Ramos (cell line): ENCODE results near the gene SCAPER.

ENCODE experiments used
- in situ Hi-C: fragments of 300-500 bp; cut with MboI; formaldehyde crosslinking; loops from one replicate; pipeline ENCODE4 v1.14.3; 2022; ENCODE audit warnings: low sequenced_read_pairs; ENCODE audit not compliant: unreplicated experiment

Gene SCAPER

DNA sequence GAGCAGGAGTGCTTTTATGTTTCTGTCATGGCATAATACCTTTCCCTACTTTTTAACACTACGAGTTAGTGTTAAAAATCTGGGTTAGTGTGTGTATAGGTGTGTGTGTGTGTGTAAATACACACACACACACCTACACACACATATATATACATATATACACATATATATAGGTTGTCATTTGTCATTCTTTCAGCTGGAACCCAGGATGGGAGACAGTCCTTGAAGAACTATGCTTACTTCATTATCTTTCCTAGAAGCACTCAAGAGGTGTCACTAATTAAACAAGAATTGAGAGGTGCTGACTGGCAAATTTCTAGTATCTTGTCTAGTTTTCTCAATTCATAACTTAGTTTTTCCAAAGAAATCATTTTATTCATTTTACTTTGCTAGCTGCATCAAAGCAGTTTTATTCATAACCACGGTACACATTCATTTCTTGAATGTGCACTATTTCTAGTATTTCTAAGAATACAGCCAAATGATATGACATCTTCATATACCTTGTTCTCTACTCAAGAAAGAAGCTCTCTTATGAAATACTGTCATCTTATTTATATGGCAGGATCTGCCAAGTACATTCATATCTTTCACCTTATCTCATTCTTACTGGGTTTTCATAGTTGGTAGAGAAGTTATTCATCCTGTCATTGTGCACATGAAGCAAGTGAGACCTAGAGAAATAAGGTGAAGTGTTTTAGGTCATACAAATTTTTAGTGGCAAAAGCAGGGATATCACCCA is 522.0 kb downstream of the SCAPER start:
- in situ Hi-C loops = no loop called here

DNA sequence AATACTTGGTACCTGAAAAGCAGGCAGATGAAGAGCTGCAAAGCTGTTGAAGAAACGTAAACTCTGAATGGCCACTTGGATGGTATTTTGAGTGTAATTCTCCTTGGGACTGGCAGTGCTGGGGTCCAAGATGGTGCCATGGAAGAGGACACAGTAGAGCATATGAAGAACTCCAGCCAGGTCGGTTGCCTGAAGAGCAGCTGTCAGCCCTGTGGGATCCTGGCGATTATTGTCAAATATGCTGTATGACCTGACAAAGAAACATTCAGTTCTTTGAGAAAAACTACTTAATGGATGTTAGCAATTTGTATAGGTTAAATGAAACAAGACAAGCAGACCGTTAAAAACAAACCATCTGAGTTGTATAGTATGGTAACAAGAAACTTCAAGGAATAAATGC is 523.8 kb downstream of the SCAPER start:
- in situ Hi-C loops = no loop called here

DNA sequence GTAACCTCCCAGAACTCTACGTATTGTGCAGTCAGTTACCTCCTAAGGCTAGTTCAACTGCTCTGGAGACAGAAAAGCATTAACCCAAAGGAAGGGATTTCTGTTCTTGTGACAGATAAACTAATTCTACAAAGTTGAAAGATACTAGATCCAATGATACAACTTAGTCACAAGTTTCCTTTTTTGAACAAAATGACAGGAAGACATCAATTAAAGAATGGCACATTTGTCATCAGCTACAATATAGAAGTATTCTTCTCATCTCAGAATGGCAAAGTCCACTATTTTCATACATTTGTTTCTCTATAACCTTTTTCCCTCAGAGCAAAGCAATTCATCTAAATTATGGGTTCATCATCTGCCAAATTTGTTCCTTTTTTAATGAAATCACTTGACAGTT is 524.9 kb downstream of the SCAPER start:
- in situ Hi-C loops = no loop called here

DNA sequence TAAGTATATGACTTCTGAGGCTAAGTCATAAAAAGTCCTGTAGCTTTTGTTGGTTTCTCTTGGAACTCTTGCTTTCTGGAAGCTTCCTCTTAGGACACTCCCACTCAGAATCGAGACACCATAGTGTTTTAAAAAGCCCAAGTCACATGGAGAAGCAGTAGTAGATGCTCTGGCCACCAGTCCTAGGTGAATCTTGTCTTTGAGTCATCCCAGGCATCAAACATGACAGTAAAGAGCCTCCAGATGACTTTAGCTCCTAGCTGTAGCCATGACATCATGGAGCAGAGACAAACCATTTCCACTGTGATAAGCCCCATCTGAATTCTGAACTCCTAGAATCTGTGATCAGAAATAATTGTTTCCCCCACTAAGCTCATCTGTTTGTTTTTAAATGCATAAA is 526.4 kb downstream of the SCAPER start:
- in situ Hi-C loops = no loop called here

DNA sequence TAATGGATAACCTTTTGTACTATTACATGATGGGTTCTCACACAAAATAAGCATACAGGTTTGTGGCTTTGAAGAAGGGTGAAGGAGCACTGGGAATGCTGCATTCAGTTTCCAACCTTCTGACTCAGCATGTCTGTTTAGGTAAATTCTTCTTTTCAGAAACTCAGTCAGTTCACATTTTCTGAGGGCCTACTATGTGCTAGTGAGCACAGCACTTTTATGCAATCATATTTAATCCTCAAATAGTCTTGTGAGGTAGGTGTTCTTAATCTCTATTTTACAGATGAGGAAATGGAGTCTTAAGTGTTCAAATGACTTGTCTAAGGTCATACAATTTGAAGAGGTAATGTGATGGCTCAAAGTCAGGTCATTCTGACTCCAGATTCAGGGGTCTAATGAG is 527.4 kb downstream of the SCAPER start:
- in situ Hi-C loops = no loop called here

DNA sequence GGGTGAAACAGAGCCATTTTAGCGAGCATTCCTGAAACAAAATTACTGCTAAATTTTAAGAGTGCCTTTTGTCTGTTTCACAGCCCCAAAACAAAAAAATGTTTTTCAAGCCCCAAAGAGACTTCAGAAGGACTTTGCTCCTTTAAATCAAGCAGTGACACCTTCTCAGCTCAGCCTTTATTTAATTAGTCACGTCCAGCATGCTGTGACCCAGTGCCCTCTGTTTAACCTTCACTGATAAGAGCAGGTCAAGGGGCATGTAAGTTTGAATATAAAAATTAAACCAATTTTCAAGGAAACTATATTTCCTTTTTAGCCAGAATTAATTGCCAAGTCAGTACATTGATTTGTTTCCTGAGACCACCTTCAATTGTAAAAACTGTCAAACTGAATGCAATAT is 527.9 kb downstream of the SCAPER start:
- in situ Hi-C loops = no loop called here

DNA sequence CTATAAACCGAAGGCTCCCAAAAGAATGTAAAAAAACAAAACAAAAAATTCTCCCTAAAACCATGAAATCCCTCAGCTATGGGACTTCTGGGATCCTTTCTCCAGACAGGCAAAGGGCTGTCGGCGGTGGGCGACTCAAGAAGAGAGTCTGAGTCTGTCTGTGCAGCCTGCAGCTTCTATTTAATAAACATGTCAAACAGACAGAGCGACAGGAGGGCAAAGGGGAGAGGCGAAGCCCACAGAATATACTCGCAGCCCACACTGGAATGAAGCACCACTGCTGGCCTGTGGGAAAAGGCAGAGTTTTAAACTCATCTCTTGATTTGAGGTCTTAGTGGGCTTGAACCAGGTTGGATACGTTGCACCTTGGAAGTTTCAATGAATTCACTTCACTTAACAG is 528.3 kb downstream of the SCAPER start:
- in situ Hi-C loops = no loop called here

DNA sequence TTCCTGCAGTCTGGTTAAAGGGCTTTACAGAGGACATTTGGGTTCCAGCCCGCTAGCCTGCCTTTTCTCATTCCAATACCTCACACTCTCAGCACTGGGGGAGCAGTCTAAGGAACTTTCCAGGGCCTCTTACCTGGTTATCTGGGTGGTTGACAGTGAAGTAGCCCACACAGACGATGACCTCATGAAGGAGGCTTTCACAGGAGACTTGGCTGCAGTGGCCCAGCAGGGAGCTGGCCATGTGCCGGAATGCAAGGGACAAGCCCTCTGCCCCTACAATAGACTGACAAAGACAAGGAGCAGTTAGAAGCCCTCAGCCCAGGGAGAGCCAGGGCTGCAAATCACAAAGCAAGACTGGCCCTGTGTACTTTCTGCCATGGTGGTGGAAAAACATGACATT is 529.1 kb downstream of the SCAPER start:
- in situ Hi-C loops = no loop called here

DNA sequence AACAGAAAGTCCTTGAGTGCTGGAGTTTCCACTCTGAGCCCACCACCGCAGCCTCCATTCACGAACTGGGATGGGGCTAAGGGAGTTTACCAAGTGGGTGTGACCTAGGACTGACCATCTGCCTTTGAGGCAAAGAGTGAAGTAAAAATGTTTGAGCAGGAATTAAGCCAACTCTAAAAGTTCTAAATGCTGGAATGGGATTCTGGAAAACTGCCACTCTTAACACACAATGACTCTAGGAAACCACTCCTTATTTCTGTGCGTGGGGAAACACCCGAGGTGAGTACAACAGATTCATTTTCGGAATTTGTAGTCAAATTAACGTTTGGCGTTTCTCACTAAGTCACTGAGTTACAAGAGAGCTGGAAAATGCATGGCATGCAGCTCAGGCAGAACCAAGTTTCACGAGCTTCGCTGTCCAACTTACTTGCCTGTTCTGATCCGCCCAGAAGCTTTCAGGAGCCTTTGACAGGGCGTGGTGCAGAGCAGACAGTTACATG is 537.0 kb downstream of the SCAPER start:
- in situ Hi-C loops = no loop called here

DNA sequence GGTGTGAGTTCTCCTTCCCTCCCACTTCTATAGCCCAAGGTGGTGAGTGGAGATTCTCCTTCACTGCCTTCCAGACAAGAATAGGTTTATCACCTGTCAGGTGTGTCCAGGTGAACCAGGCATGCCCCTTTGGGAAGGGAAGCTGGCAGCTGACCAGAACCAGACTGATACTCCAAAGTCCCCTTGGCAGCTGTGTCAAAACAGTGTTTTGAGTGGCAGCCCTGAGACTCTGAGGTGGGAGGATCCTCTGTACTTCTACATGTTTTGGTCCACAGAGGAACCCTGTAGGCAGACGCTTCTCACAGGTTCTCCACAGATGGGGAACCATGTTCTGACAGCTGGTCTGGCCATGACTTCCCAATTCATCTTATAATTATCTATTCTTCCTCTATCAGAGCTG is 538.4 kb downstream of the SCAPER start:
- in situ Hi-C loops = no loop called here

DNA sequence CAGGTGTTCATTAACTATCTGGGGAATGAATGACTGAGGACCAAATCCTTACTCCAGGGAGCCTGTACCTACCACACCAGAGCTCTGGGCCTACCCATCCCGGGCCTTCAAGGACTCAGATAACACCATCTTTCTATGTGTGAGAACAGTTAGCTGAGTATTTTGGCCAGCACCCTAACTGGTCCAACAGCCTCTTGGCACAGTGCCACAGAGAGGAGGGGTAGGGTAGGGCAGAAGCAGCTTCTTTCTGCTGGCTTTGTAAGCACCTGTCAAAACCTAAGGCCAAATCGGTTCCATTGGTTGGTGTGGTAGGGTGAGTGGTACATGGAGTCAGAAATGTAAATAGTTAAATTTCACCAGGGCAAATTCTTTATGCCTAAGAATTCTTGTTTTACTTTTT is 541.9 kb downstream of the SCAPER start:
- in situ Hi-C loops = no loop called here

DNA sequence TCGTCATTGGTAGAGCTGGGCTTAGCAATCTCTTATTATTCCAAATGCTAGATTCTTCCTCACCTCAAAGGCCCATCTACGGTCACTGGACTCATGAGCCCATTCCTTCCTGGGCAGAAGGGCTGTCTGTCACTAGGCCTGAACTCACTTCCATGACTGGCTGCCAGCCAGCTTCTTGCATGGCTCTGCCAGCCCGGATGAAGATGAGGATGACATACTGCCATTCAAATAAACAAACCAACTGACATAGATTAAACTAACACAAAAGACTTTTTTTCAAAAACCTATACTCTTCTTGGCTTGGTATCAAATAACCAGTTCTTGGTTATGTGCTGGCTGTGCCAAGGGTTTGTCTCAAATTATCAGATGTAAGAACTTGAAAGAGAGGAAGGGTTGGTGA is 544.7 kb downstream of the SCAPER start:
- in situ Hi-C loops = no loop called here

DNA sequence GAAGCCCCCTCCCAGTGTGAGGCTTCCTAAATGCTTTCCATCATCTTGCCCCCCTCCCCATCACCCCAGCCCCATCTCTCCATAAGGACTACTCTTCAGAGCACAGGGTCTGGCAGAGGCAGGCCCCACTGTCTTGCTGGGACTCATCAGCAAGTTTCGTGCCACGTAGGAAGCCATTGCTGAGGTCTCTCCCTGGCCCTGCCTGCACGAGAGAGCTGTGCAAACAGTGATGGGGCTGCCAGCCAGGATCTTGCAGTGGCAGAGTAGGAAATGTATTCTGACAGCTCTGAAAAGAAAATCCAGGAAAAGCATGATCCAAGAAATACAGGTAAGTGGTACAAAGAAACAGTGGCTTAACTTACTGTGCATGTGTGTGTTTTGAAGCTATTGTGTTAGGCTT is 546.0 kb downstream of the SCAPER start:
- in situ Hi-C loops = no loop called here

DNA sequence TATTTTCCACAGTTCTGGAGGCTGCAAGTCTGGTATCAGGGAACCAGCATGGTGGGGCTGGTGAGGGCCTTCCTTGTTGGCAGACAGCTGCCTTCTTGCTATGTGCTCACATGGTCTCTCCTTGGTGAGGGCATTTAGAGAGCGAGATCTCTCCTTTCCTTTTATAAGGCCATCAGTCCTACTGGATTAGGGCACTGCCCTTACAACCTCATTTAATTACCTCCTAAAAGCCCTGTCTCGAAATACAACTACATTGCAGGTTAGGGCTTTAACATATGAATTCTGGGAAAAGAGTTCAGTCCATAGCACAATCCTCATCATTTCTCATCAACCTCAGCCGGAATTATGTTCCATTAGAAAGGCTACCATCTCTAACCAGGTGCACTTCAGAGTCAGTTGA is 546.7 kb downstream of the SCAPER start:
- in situ Hi-C loops = no loop called here

DNA sequence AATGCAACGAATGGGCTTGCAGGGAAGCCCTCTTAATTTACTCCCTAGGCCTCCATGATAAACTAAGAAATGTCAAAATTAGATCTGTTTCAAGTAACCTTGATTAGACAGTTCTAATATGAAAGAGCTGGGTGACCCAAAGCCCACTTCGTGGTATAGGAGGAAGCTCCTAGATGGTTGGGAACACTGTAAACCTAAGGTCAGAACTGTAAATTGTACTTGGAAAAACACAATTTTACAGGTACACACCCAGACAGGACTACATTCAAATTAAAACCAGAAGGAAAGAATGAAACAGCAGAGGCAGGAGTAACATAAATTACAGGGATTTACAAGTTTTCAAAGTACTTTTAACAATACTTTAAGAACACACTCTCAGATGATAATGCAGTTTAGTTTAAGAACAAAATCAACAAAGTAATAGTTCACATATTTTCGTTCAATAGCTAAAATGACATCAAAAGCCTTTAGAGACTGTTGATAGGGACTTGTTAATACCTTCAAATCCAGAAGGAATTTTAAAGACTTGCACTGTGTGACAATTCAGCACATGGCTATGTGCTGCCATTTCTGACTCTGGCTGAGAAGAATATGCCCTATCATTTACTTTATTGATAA is 550.2 kb downstream of the SCAPER start:
- in situ Hi-C loops = no loop called here

DNA sequence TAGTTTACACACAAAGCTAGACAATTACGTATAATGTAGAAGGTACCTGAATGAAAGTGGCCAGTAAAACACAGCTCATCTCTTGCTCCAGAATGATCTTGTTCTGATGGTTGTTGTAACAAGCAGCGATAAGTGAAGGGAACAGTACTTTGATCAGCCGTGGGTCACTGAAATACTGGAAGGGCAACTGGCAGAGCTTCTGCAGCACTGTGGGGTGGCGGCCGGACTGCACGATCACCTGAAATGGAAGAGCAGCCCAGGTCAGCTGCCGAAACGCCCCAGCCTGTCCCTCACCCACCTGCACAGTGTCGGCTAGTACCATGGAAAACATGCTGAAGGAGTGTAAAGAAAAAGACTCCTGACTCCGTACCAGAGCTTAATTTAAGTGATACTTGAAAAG is 551.2 kb downstream of the SCAPER start:
- in situ Hi-C loops = no loop called here

DNA sequence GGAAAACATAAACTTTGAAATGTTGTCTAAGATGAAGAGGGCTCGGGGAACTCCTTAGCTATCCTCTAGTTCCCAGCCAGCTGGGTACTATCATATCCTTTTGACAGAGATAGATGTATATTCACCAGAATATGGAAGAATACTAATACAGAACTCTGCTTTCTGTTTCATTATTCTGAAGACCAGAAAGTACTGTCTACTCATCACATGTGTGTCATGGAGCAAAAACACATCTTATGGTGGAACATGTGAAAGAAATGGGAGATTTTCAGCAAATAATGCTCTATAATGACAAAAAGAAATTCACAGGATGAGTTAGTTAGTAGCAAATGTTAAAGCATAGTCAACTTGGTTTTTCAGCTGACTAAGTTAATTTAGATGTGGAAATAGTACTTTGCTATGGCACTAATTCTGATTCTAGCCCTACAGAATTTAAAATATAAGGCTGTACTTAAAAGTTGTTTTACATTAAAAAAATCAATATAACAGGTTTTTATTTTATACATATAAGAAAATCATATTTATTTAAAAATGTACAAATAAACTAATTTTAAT is 552.0 kb downstream of the SCAPER start:
- in situ Hi-C loops = no loop called here

DNA sequence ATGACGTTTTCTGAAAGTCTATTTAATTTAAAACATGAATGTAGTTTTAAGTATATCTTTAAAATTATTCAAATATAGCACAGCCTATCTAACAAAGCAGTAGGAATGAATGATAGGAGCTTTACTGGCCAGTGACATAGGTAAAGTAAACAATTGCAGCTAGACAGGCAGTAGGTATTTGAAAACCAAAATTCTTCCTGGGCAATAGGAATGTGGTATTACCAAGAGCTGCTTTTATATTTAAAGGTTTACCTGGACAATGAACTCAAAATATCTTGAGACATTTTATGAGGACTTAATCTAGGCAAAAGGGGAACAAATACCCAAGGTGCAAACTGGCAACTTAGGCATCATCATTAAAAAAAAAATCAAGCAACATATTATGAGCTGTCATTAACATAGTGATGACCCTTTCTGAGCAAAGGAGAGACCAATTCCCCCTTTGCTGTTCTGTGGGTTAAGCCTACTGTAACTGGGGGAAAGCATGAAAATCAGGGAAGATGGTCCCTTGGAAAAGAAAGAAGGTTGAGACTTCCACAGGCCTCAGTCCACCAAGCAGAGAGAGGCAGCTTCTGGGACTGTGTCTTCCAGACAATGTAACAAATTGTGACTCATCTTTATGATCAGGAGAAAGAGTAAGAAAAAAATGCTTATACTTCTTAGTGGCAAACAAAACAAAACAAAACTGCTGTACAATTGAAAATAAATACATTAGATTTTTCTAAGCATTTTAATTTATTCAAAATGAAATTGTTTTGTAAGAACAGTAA is 555.7 kb downstream of the SCAPER start:
- in situ Hi-C loops = no loop called here

DNA sequence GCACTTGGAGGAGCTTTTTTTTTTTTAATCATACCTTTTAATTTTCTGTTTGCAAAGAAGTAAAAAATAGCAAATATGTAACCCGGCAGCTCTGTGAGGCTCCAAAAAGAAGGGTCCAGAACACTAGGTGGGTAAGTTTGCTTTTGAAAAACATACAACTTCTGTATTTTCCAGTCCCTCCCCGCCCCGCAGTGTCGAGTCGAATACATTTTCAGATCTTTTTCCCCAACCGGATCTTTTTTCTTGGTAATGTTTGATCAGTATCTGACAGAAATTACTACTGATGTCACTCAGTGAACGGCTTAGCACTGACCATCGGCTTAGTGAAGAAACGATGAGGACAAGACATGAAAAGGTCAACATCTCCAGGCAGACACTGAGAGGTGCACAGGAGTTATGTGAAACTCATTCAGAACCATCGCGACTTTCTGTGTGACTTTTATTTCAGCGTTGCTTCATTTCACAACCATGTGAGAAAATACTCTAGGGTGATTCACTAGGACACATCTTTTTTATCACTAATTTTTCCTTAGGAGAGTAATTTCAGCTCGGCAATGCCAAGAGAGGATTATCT is 557.6 kb downstream of the SCAPER start:
- in situ Hi-C loops = no loop called here

DNA sequence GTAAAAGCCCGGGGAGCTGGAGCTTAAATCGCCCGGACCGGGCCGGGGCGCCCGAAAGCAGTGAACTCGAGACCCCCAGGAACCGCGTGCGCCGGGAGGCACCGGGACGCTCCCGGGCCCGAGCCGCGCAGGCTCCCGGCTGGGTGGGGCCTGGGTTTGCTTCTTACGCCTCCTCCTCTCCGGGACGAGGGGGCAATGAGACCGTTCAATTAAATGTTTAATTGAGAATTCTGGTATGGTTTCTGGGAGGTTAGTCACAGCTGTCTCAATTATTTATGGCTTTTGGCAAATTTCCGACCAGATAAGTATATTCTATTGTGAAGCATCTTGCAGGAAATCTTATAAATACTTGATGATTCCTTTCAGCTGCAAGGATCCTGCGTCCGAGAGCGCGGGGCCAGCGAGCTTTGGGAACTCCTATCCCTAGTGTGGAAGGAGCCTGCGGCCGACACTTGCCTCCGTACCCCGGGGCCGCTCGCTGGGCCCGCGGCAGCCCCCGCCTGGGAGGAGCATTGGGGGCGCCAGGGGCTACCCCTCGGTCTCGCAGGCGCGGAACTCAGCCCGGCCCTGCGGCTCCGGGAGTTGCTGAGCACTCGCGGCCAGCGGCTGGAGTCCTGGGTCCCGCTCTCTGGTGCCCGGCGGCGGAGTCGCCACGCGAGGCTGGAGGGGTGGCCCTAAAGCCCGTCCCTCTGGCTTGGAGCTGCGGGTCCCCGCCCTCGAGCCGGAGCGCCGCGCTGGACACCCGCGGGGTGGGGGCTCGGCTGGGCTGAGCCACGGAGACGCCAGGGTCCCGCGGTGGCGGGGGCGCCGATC is 558.3 kb downstream of the SCAPER start:
- in situ Hi-C loops = no loop called here
